Mesodermal cell (in vitro differentiated cells): ENCODE data around the gene ST6GAL1.
A peak's percentile ranks its signal among the peaks of the same experiment; 100 is the strongest.

Experiments used
- H3K27ac ChIP-seq: 2 replicates; pipeline ENCODE4 v1.7.0; 2013; ENCODE audit warnings: mild to moderate bottlenecking, low read depth, low read length, moderate library complexity; ENCODE audit not compliant: severe bottlenecking
- H3K36me3 ChIP-seq: 2 replicates; pipeline ENCODE4 v1.7.1; 2013; ENCODE audit warnings: mild to moderate bottlenecking, low read length, moderate library complexity; ENCODE audit not compliant: control insufficient read depth, insufficient read depth
- H3K4me1 ChIP-seq: one replicate; pipeline ENCODE4 v1.7.1; 2013; ENCODE audit warnings: mild to moderate bottlenecking, low read length; ENCODE audit not compliant: insufficient read depth, control insufficient read depth, poor library complexity, severe bottlenecking
- H3K4me3 ChIP-seq: 2 replicates; pipeline ENCODE4 v1.7.0; 2013; ENCODE audit warnings: low read length, control low read depth, mild to moderate bottlenecking; ENCODE audit not compliant: insufficient read depth, poor library complexity, severe bottlenecking; ENCODE audit errors: extremely low read depth
- H3K9me3 ChIP-seq: 2 replicates; pipeline ENCODE4 v1.7.1; 2013; ENCODE audit warnings: mild to moderate bottlenecking, low read length, moderate library complexity; ENCODE audit not compliant: control insufficient read depth
- WGBS, 2 experiments: methylation state at CpG; one replicate each; pipeline ENCODE4 v1.1.5; 2013; ENCODE audit warnings: missing lambda C conversion rate in 2 of 2; ENCODE audit not compliant: insufficient coverage in 2 of 2; 5-methylcytosine and 5-hydroxymethylcytosine counted together

Gene ST6GAL1

GRCh38 chr3:186929685-186930084 lies 641 bp upstream of the ST6GAL1 start:
- peak overlapping the region; percentile 76 for H3K27ac ChIP-seq
- peak overlapping the region; percentile 87 for H3K4me3 ChIP-seq
- no peaks in the 10 kb centered on the region for H3K4me1 ChIP-seq
- 41 to 73% methylated on average over 7 to 8 of the region's 12 CpGs for WGBS, 2 experiments
- H3K36me3 ChIP-seq: peaks cover 19% of the 10 kb centered on the region
- H3K9me3 ChIP-seq: no peaks in the 10 kb centered on the region

- WGBS, 2 experiments: 0 to 1% methylated on average over 35 to 66 of the region's 76 CpGs
- Histone ChIP-seq H3K27ac (peak overlapping the region; percentile 76), H3K4me3 (peak overlapping the region; percentile 87), H3K4me1 (no peaks in the 10 kb centered on the region), H3K36me3 (peaks cover 30% of the 10 kb centered on the region), H3K9me3 (no peaks in the 10 kb centered on the region)
Observed at GRCh38 chr3:186930641-186931531, 560 bp downstream of the ST6GAL1 start.

GRCh38 chr3:186931532-186932280 lies 1.4 kb downstream of the ST6GAL1 start:
- H3K9me3 ChIP-seq: no peaks in the 10 kb centered on the region
- peak overlapping the region; percentile 16 for H3K27ac ChIP-seq
- H3K4me3 ChIP-seq: peak overlapping the region; percentile 87
- WGBS, 2 experiments: 0 to 2% methylated on average over 20 to 23 of the region's 32 CpGs
- no peaks in the 10 kb centered on the region for H3K4me1 ChIP-seq
- peaks cover 31% of the 10 kb centered on the region for H3K36me3 ChIP-seq

GRCh38 chr3:186932281-186933181 lies 2.2 kb downstream of the ST6GAL1 start:
- 53 to 57% methylated on average over 12 of the region's 15 CpGs for WGBS, 2 experiments
- H3K27ac ChIP-seq: peak overlapping the region; percentile 2
- peaks cover 39% of the 10 kb centered on the region for H3K36me3 ChIP-seq
- peak overlapping the region; percentile 87 for H3K4me3 ChIP-seq
- no peaks in the 10 kb centered on the region for H3K9me3 ChIP-seq
- H3K4me1 ChIP-seq: no peaks in the 10 kb centered on the region

- WGBS, 2 experiments: 67 to 93% methylated on average over 1 to 3 of the region's 4 CpGs
- Histone ChIP-seq H3K4me1 (no peaks in the 10 kb centered on the region), H3K9me3 (no peaks in the 10 kb centered on the region), H3K27ac (no peak overlapping the region), H3K4me3 (no peak overlapping the region), H3K36me3 (peaks cover 46% of the 10 kb centered on the region)
Observed at GRCh38 chr3:186933816-186934215, 3.5 kb downstream of the ST6GAL1 start.

- H3K9me3 ChIP-seq: no peaks in the 10 kb centered on the region
- 100% methylated on average over 4 of the region's 6 CpGs; no CpG with 5 or more reads in 1 of the 2 experiments for WGBS, 2 experiments
- H3K4me1 ChIP-seq: peaks cover under 1% of the 10 kb centered on the region
- no peak overlapping the region for H3K27ac ChIP-seq
- peaks cover 48% of the 10 kb centered on the region for H3K36me3 ChIP-seq
- H3K4me3 ChIP-seq: no peak overlapping the region
Observed at GRCh38 chr3:186935133-186935532, 4.8 kb downstream of the ST6GAL1 start.

- Histone ChIP-seq H3K27ac (no peak overlapping the region), H3K4me3 (no peak overlapping the region), H3K9me3 (no peaks in the 10 kb centered on the region), H3K4me1 (peaks cover 12% of the 10 kb centered on the region), H3K36me3 (peaks cover 49% of the 10 kb centered on the region)
- 95 to 98% methylated on average over 5 to 6 of the region's 10 CpGs for WGBS, 2 experiments
Observed at GRCh38 chr3:186937017-186937875, 6.9 kb downstream of the ST6GAL1 start.

- 97 to 100% methylated on average over 4 to 5 of the region's 6 CpGs for WGBS, 2 experiments
- peaks cover 12% of the 10 kb centered on the region for H3K4me1 ChIP-seq
- no peaks in the 10 kb centered on the region for H3K9me3 ChIP-seq
- no peak overlapping the region for H3K4me3 ChIP-seq
- H3K27ac ChIP-seq: no peak overlapping the region
- H3K36me3 ChIP-seq: peaks cover 53% of the 10 kb centered on the region
Observed at GRCh38 chr3:186938716-186939115, 8.4 kb downstream of the ST6GAL1 start.

- WGBS, 2 experiments: 88 to 100% methylated on average over 2 to 4 of the region's 5 CpGs
- H3K27ac ChIP-seq: no peak overlapping the region
- no peak overlapping the region for H3K4me3 ChIP-seq
- peaks cover 53% of the 10 kb centered on the region for H3K36me3 ChIP-seq
- no peaks in the 10 kb centered on the region for H3K9me3 ChIP-seq
- peaks cover 15% of the 10 kb centered on the region for H3K4me1 ChIP-seq
Observed at GRCh38 chr3:186939536-186939935, 9.2 kb downstream of the ST6GAL1 start.
